HG03103 (cell line): ENCODE data around the gene SNX13.
A peak's percentile ranks its signal among the peaks of the same experiment; 100 is the strongest.

Source experiments
- ATAC-seq: cut with Tn5 transposase; IDR thresholded peaks from one replicate; pipeline ENCODE4 v1.9.1; 2021; ENCODE audit warnings: low read depth; ENCODE audit not compliant: unreplicated experiment

The SNX13 gene

DNA sequence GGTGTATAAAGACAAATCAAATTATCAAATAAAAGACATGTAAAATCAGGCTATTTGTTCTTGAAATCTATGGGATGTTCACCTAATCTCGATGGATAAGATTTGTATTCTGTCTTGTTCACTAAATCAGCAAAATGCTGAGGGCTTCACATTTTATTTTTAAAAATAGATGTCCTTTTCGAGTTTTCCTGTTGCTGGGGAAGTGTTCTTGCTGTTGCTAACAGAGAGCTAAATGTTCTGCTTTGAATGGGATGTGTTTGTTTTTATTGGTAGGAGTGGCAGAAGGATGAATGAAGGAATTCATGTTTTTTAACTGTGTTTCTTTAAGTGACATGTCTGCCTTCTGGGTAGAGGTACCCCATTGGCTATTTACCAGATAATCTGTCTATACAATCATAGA is 7.3 kb upstream of the SNX13 start:
- no peak for ATAC-seq

DNA sequence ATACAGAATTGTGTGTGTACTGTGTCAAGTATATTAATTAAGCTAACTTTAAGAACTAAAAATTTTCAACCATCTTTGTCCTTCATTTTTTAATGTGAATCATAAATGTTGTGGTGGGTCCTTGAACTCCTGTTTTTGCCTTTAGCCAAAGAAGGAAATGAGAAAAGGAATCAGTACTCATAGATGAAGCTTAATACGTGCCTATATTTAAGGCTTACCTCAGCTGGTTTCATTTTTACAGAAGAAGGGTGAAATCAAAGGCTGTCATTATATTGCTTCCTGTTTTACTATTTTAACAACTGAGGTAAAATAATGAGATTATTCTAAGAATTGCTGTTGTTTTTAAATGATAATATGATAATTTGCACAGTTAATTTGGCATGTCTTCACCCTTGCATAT is 6.3 kb upstream of the SNX13 start:
- ATAC-seq: peak; percentile 89

DNA sequence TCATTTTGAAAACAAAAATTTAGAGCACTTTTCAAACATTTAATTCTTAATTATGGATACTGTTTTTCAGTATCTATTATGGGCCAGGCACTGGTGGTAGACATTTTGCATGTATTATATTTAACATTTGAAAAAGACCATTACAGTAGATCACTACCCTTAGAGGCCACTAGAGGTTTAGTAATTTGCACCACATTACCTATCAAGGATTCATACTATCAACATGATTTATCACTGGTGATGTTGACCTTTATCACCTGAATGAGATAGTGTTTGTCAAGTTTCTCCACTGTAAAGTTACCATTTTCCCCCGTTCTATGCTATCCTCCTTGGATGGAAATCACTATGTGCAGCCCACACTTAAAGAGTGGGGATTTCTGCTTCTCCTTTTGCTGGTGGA is 4.4 kb upstream of the SNX13 start:
- ATAC-seq: no peak

DNA sequence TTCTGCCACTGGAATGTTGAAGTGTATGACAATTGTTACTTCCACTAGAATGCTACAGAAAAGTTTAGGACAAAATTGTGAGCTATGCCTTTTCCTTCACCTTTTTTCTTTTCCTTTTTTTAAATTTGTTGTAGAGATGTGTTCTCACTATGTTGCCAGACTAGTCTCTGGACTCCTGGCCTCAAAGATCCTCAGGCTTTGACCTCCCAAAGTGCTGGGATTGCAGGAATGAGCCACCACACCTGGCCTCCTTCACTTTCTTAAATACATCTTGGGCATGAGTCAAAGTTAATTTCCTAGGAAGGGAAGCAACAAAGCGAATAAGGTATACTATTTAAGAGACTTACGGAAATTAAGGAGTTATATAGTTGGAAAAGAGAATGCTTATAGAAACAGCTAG is 2.7 kb upstream of the SNX13 start:
- no peak for ATAC-seq

DNA sequence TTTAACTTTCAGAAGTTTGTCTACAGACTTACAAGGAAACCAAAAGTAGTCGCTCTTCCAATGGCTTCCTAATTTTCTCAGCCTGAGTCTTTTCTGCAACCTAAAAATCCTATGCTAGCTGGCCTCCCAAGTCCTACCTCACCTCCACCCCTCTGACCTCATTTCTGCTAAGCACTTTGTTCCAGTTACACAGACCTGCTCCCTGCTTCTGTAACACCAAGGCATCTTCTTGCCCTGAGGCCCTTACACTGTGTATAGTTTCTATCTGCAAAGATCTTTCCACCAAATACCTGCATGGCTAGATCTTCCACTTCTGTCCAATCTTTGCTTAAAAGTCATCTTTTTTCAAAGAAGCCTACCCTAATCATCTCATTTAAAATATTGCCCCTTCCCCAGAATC is 1.9 kb upstream of the SNX13 start:
- ATAC-seq: no peak

DNA sequence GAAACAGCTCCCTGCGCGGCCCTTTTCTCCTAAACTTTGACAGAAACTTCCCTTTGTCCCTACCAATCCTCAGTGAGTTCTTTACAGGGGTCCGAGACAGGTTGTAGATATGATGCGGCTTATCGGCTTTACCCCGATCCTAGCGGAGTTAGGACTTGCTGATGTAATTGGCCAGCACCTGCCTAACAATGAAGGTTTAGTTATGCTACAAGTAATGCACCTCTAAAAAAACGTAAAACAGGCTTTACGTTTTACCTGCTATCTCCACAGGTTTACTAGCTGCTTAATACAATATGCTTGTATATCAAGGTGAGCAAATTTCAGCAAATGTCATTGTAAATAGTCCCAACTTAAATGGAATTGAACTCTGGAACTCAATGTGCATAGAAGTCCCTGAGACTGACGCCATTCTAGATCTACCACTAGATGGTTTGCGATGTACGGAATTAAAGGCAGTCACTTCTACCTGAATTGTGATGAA is 697 bp upstream of the SNX13 start:
- ATAC-seq: no peak

DNA sequence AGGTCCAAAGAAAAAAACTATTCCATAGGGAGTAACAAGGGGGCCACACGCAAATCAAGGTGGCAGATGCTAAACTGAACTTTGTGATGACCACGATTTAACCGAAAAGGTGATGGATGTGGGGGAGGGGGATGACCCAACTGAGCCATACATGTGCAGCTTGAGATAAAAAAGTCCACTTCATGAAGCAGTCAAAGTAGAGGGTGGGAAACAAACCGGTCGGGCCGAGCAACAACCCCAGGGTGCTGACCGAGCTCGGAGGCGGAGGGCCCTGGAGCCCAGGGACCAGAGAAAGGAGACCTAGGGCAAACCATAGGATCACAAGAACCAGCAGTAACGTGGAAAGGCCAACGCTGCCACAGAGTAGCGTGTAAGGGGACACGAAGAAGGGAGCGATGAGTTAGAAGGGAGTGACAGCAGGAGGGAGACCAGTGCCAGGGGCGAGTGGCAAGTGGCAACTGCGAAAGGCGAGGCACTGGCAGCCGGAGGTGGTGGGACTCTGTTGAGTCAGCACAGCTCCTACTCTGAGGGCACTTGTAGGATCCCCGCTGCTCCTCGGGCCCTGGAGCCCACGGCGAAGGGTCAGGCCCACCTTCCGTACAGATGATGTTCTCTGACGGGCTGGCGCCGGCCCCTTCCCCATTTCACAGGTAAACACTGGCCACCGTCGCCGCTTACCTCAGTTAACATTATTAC is 540 bp downstream of the SNX13 start:
- peak; percentile 27 for ATAC-seq

DNA sequence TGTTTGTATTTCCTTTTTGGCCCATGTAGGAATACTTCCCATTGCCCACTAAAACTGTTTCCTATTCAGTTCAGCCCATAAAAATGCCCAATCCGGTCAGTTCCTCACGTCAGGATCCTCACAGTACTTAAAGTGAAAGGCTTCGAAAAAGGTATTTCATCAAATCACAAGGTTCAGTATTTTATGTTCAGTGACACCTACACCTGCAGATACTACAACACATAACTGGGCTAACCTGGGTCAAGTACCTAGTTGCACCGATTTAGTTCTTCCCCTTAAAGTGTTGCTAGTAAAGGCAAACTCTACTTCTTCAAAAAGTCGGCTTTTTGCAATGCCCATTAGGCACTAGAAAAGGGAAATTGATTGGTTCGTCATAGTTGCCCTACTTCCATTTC is 1.1 kb downstream of the SNX13 start:
- ATAC-seq: no peak

DNA sequence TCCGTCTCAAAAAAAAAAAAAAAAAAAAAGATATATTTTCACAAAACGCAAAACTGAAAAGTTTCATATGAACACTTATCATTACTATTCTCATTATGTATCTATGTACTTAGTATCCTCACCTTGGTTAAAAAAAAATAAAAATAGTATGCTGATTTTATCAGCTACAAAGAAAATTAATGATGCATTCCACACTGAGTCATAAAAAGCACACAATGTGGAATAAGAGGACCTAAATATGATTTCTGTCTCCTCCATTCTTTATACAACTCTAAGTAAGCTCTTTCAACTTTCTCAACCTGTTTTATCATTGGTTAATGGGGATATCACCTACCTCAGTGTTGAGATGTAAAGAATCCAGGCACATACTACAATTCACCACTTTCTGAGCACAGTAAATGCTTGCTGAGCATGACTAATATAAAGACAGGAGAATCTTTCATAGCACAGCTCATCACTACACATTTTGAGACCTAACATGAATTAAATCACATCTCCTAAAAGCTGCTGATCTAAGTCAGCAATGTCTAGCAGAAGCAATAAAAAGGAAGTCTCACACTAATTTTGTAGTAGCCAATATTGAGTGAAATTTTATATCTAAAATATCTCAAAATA is 2.7 kb downstream of the SNX13 start:
- ATAC-seq: no peak

DNA sequence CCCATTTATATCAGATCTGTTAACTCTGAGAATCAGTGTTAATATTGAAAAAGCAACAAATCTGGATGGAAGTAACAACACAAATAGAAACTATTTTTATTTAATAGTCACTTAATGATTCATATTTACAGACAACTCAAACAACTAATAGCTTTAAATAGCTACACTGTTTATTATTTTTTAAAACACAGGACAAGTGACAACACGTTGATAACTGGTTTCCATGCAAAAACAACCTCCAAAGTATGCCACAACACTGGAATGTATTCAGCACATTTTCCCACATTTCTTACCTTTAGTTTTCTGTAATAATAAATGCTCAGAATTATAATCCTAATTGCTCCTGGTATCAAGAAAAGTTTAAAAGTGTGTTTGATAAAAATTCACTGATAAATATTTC is 4.0 kb downstream of the SNX13 start:
- ATAC-seq: no peak

DNA sequence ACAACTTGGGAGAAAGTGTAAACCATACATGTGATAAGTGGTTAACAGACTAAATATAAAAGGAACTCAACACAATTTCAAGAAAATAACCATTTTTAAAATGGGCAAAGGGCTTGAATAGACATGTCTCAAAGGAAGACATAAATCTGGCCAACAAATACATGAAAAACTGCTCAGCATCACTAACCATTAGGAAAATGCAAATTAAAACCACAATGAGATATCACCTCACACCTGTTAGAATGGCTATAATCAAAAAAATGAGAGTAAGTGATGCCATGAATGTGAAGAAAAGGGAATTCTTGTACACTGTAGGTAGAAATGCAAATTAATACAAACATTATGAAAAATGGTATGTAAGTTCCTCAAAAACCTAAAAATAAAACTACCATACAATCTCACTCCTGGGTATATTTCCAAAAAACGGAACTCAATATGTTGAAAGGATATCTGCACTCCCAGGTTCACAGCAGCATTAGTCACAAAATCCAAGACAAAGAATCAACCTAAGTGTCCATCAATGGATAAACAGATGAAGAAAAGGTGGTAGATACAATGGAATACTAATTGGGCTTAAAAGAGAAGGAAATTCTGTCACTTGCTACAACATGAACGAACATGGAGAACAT is 5.6 kb downstream of the SNX13 start:
- ATAC-seq: no peak

DNA sequence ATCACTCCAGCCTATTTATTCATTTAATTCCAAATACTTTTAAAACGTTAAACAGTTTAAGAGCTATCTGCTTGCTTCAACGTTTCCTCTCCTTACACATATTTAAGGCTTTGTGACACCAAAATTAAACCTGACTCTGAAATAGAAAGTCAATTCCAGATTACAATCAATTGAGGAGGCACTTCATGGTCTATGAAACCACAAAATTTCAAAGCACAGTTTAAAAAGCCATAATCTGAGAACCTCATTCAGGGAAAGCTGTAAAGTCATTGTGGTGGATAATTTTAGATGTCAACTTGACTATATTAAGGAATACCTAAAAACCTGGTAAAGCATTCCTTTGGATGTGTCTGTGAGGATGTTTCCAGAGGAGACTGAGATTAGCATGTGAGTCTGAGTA is 6.2 kb downstream of the SNX13 start:
- ATAC-seq: no peak

DNA sequence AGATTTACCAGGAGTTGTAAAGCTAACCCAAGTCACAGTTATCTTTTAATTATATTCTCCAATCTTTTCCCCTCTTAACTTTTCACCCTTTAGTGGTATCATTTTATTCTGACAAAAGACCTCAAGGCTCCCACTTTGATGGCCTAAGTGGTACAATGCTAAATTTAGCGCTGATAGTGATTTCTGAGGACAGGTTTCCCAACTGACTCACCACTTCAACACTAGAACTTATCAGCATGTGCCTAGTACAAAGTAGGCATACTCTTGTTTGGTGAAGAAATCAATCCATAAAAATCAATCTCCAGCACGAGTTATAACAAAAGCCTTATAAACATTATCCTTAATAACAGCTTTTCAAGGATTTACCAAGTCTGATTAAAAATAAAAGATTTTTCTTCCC is 7.5 kb downstream of the SNX13 start:
- no peak for ATAC-seq

DNA sequence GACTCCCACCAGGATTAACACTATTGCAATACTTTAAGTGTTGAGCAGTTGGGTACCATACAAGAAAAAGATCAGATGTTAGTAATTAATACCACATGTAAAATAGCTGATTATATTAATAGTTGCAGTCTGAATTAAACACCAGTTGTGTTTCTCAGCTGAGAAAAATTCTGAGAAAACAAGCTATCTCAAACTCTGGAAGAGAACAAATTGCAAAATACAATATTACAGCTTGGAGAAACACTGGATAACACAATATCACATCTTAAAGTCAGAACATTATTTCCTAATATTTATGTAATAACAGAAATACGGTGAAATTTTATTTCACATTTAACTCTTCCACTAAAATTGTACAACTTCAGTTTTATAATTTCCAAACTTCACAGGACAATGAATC is 9.2 kb downstream of the SNX13 start:
- ATAC-seq: no peak

DNA sequence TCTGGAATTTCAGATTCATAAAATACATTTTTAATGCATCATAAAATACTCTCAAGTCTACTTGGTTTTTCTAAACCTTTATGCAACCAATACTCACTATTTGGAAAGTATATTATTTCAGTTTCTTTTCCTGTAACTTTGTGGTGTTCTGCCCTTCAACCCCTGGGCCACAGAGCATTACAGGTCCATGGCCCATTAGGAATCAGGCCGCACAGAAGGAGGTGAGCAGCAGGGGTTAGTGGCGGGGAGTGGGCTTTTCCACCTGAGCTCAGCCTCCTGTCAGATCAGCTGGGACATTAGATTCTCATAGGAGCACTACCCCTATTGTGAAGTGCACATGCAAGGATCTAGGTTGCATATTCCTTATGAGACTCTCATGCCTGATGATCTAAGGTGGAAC is 9.7 kb downstream of the SNX13 start:
- no peak for ATAC-seq

DNA sequence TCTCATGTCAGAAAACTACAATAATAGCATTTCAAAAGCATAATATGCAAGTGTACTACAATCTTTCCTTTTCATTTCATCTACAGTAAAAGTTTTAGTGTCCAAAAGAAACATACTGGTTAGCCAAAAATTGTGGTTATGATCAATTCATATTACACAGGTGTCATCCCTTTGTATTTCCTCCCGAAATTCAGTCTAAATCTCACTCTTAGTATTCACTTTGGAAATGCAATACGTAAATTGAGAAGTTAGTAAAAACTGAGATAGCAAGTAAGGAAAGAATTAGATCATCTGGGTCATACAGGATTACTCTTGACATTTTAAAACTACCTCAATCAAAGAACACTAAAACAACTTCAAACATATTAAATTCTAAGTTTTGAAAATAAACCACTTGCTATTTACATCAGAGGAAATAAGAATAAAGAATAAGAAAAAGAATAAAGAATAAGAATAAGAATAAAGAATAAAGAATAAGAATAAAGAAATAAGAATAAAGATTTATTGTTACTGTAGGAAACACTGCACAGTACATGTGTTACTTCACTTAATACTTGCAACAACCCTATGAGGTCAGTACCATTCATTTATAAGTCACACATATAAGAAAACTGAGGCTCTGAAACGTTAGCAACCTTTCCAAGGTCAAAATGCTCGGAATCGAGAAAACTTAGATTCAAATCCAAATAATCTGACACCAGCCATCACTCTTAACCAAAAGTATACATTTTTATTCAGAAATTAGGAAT is 10.5 kb downstream of the SNX13 start:
- no peak for ATAC-seq

DNA sequence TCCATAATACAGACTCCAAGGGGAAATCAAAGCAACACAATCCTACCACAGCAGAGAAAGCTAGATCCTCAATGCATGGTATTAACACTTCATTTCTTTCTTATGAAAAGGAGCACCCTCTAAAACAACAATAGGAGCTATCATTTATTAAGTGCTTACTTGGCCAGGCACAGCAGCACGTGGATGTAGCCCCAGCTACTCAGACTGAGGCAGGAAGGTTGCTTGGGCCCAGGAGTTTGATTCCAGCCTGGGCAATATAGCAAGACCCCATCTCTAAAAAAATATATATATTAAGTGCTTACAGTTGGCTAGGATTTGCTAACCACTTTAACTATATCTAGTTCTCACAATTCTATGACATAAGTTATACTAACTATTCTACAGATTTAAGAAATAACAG is 12.2 kb downstream of the SNX13 start:
- ATAC-seq: no peak

DNA sequence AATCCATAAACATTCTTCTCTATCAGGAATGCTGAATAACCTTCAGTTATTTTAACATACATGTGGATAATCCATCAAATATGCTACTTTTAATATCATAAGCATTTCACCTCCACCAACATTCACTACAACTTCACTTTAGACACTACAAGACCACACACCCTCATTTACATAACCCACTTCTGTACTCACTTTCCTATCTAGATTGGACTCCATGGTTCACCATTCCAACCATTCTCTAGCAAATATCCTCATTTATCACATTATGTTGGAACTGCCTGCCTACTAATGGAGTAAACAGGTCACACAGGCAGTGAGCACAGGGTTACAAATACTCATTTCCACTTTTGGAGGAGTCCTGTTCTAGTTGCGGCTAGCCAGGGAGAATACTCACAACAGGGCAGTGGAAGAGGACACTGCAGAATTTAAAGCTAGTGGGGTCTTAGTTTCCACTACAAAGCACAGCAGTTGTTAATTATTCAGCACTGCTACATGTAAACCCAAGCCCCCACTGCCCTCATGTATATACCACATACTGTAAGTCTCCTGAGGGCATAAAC is 18.4 kb downstream of the SNX13 start:
- ATAC-seq: no peak

DNA sequence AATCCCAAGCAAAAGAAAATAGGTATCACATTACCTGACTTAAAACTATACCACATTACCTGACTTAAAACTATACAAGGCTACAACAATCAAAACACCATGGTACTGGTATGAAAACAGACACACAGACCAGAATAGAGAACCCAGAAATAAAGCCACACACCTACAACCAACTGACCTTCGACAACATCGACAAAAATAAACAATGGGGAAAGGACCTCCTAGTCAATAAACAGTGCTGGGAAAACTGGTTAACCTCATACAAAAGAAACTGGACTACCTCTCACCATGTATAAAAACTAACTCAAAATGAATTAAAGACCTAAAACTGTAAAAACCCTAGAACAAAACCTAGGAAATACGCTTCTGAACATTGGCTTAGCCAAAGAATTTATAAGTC is 22.5 kb downstream of the SNX13 start:
- no peak for ATAC-seq

DNA sequence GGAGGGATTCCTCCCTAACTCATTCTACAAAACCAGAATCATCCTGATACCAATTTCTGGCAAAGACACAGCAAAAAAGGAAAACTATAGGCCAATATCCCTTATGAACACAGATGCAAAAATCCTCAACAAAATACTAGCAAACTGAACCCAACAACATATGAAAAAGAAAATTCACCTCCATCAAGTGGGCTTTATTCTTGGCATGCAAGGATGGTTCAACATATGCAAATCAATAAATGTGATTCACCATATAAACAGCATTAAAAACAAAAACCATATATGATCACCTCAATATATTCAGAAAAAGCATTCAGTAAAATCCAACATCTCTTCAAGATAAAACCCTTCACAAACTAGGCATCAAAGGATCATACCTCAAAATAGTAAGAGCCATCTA is 23.5 kb downstream of the SNX13 start:
- no peak for ATAC-seq

DNA sequence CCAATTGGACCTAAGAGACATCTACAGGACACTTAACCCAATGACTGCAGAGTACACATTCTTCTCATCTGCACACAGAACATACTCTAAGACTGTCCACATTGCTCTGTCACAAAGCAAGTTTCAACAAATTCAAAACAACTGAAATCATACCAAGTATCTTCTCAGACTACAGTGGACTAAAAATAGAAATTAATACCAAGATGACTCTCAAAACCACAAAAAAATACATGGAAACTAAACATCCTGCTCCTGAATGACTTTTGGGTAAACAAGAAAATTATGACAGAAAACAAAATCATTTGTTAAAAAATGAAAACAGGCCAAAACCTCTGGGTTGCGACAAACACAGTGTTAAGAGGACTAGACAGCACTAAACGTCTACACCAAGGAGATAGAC is 24.5 kb downstream of the SNX13 start:
- ATAC-seq: no peak
